GM23338 (cell line): ENCODE results near the gene NRG3. TPM values are rescaled to one million over a fixed set of nuclear protein-coding genes. Genes with fewer than 3 reads are reported as not detected.

ENCODE experiments used
- ATAC-seq: fragments of 200-7000 bp; cut with Tn5 transposase; 3 replicates; pipeline ENCODE4 v1.9.1; 2020
- DNase-seq: peaks from one replicate; pipeline ENCODE4 v3.0.0-alpha.2; 2015; ENCODE audit warnings: low spot score
- H2AFZ ChIP-seq: fragments of 200-600 bp; sonication (generic); 2 replicates; pipeline ENCODE4 v1.8.0; 2016; ENCODE audit warnings: antibody characterized with exemption, mild to moderate bottlenecking, moderate library complexity
- H3F3A ChIP-seq: fragments of 200-600 bp; sonication (generic); replicated peaks from 2 replicates; pipeline ENCODE4 v1.8.0; 2017; ENCODE audit warnings: antibody characterized with exemption, mixed run types, low read depth
- H3K27ac ChIP-seq: fragments of 200-600 bp; sonication (generic); 2 replicates; pipeline ENCODE4 v1.6.1; 2016; ENCODE audit warnings: low read depth
- H3K27me3 ChIP-seq: fragments of 200-600 bp; sonication (generic); 2 replicates; pipeline ENCODE4 v1.8.0; 2016; ENCODE audit warnings: mild to moderate bottlenecking, mixed run types, moderate library complexity; ENCODE audit not compliant: insufficient read depth
- H3K36me3 ChIP-seq: fragments of 200-600 bp; sonication (generic); 2 replicates; pipeline ENCODE4 v1.8.0; 2016; ENCODE audit warnings: mild to moderate bottlenecking; ENCODE audit not compliant: insufficient read depth
- H3K4me1 ChIP-seq: fragments of 200-600 bp; sonication (generic); 2 replicates; pipeline ENCODE4 v1.8.0; 2016; ENCODE audit warnings: mild to moderate bottlenecking, moderate library complexity; ENCODE audit not compliant: insufficient read depth
- H3K4me2 ChIP-seq: fragments of 200-600 bp; sonication (generic); 2 replicates; pipeline ENCODE4 v1.7.1; 2017; ENCODE audit warnings: mixed run types
- H3K4me3 ChIP-seq: fragments of 200-600 bp; sonication (generic); 2 replicates; pipeline ENCODE4 v1.6.1; 2016; ENCODE audit warnings: mixed run types
- H3K79me2 ChIP-seq: fragments of 200-600 bp; sonication (generic); replicated peaks from 2 replicates; pipeline ENCODE4 v1.8.0; 2017; ENCODE audit warnings: mild to moderate bottlenecking; ENCODE audit not compliant: insufficient read depth
- H3K9me2 ChIP-seq: fragments of 200-600 bp; sonication (generic); 2 replicates; pipeline ENCODE4 v1.8.0; 2017; ENCODE audit not compliant: insufficient read depth
- H4K20me1 ChIP-seq: fragments of 200-600 bp; sonication (generic); replicated peaks from 2 replicates; pipeline ENCODE4 v1.8.0; 2017; ENCODE audit warnings: mild to moderate bottlenecking; ENCODE audit not compliant: insufficient read depth
- H3K27ac Mint-ChIP-seq: 2 replicates; pipeline ENCODE4 v1.8.0; 2020; ENCODE audit warnings: inconsistent platforms, mild to moderate bottlenecking, moderate library complexity, mixed read lengths
- H3K27me3 Mint-ChIP-seq: 3 replicates; pipeline ENCODE4 v1.8.0; 2022; ENCODE audit warnings: low read depth, mild to moderate bottlenecking, moderate library complexity, mixed read lengths, inconsistent platforms; ENCODE audit not compliant: insufficient read depth, poor library complexity
- H3K36me3 Mint-ChIP-seq: 3 replicates; pipeline ENCODE4 v1.8.0; 2021; ENCODE audit warnings: low read depth, mild to moderate bottlenecking, inconsistent platforms, moderate library complexity, mixed read lengths
- H3K4me1 Mint-ChIP-seq: 3 replicates; pipeline ENCODE4 v1.8.0; 2020; ENCODE audit warnings: mild to moderate bottlenecking, inconsistent platforms, mixed read lengths
- H3K4me3 Mint-ChIP-seq: 3 replicates; pipeline ENCODE4 v1.8.0; 2021; ENCODE audit warnings: moderate library complexity, mild to moderate bottlenecking, inconsistent platforms, mixed read lengths
- H3K9me3 Mint-ChIP-seq: 3 replicates; pipeline ENCODE4 v1.8.0; 2020; ENCODE audit warnings: moderate library complexity, mild to moderate bottlenecking, inconsistent platforms, mixed read lengths
- CREB1 ChIP-seq: fragments of 250-450 bp; sonication (Bioruptor Pico); IDR thresholded peaks from 2 replicates; pipeline ENCODE4 v1.5.0; 2020; ENCODE audit warnings: low read depth, mild to moderate bottlenecking, moderate library complexity
- CTCF ChIP-seq, 2 experiments: fragments of 200-600 bp in 1 of 2; sonication (generic) in 1 of 2; conservative IDR thresholded peaks; 2 replicates each; pipeline versions ENCODE4 v1.5.1 to v1.6.1; 2016 to 2017; ENCODE audit warnings: antibody characterized with exemption in 2 of 2, low read depth in 2 of 2, mild to moderate bottlenecking in 2 of 2, moderate library complexity in 1 of 2
- ETS1 ChIP-seq: IDR thresholded peaks from 2 replicates; pipeline ENCODE4 v1.6.1; 2016; ENCODE audit warnings: antibody characterized with exemption
- EZH2 ChIP-seq: fragments of 200-600 bp; sonication (generic); IDR thresholded peaks from one replicate; pipeline ENCODE4 v1.8.0; 2017; ENCODE audit warnings: antibody characterized with exemption, mild to moderate bottlenecking, low read depth; ENCODE audit not compliant: unreplicated experiment
- EZH2phosphoT487 ChIP-seq: fragments of 200-600 bp; sonication (generic); IDR thresholded peaks from one replicate; pipeline ENCODE4 v1.8.1; 2018; ENCODE audit warnings: antibody characterized with exemption; ENCODE audit not compliant: unreplicated experiment
- JUNB ChIP-seq: IDR thresholded peaks from one replicate; pipeline ENCODE4 v1.6.1; 2016; ENCODE audit warnings: antibody characterized with exemption; ENCODE audit not compliant: unreplicated experiment
- NANOG ChIP-seq: IDR thresholded peaks from 2 replicates; pipeline ENCODE4 v1.6.1; 2016; ENCODE audit warnings: antibody characterized with exemption, borderline replicate concordance
- POLR2AphosphoS5 ChIP-seq: IDR thresholded peaks from 2 replicates; pipeline ENCODE4 v1.6.1; 2016; ENCODE audit warnings: antibody characterized with exemption, low read depth
- STAT1 ChIP-seq: IDR thresholded peaks from one replicate; pipeline ENCODE4 v1.6.1; 2016; ENCODE audit warnings: antibody characterized with exemption; ENCODE audit not compliant: unreplicated experiment
- ZNF114 ChIP-seq: fragments of 250-450 bp; sonication (Bioruptor Pico); IDR thresholded peaks from 2 replicates; pipeline ENCODE4 v1.5.0; 2020; ENCODE audit warnings: mild to moderate bottlenecking, moderate library complexity
- ZNF331 ChIP-seq: fragments of 250-450 bp; sonication (Bioruptor Pico); IDR thresholded peaks from 2 replicates; pipeline ENCODE4 v1.5.0; 2020; ENCODE audit warnings: low read depth, mild to moderate bottlenecking, moderate library complexity
- ZNF462 ChIP-seq: fragments of 250-450 bp; sonication (Bioruptor Pico); IDR thresholded peaks from 2 replicates; pipeline ENCODE4 v1.5.0; 2020; ENCODE audit warnings: mild to moderate bottlenecking, moderate library complexity
- polyA plus RNA-seq: library from polyadenylated mRNA; unstranded; fragments of >200 nt; fragmentation: Nextera tagmentation; extraction: Ambion mirVana; gene quantifications from 2 replicates; pipeline ENCODE4 v1.2.1, GENCODE V29; 2016
- total RNA-seq: library from RNA; depleted of rRNA; stranded (reverse); fragments of >200 nt; shearing (Covaris generic); gene quantifications from 2 replicates; pipeline ENCODE4 v1.2.3, GENCODE V29; 2014
- TF ChIP-seq, protein P1 (sequence below): IDR thresholded peaks from one replicate; pipeline ENCODE4 v1.6.1; 2018; ENCODE audit warnings: antibody characterized with exemption; ENCODE audit not compliant: unreplicated experiment

Gene NRG3
- total and polyA plus RNA-seq, 2 experiments from 2014 or later, result 1.9 to 3.9 TPM

DNA sequence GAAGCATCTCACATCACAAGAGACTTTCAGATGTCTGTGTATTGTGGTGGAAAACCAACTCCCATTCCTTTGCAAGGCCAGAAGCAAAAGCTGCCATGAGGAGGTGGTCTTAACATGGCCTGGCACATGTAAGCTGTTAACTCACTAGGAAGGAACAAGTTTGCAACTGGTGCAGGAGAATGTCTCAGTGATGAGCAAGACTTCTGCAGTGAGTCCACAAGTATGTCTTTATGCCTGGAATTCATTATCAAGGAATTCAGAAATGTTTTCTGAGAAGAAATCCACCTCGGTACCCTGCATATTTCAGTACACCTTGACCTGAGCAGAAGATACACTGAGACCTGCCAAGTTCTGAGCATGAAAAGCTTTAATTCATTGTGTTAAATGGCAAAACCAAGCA lies 1033.1 kb downstream of the NRG3 start:
- H3K27me3 ChIP-seq, result no peaks in the 10 kb centered on the region
- no peaks in the 10 kb centered on the region for H4K20me1 ChIP-seq
- no peak overlapping the region for H2AFZ ChIP-seq
- H3K4me2 ChIP-seq, result no peak overlapping the region
- no peaks in the 10 kb centered on the region for H3K36me3 ChIP-seq
- H3K27ac ChIP-seq, result no peak overlapping the region
- TF ChIP-seq CREB1 (CRISPR knock-in tag), result no peak
- TF ChIP-seq, protein P1, sequence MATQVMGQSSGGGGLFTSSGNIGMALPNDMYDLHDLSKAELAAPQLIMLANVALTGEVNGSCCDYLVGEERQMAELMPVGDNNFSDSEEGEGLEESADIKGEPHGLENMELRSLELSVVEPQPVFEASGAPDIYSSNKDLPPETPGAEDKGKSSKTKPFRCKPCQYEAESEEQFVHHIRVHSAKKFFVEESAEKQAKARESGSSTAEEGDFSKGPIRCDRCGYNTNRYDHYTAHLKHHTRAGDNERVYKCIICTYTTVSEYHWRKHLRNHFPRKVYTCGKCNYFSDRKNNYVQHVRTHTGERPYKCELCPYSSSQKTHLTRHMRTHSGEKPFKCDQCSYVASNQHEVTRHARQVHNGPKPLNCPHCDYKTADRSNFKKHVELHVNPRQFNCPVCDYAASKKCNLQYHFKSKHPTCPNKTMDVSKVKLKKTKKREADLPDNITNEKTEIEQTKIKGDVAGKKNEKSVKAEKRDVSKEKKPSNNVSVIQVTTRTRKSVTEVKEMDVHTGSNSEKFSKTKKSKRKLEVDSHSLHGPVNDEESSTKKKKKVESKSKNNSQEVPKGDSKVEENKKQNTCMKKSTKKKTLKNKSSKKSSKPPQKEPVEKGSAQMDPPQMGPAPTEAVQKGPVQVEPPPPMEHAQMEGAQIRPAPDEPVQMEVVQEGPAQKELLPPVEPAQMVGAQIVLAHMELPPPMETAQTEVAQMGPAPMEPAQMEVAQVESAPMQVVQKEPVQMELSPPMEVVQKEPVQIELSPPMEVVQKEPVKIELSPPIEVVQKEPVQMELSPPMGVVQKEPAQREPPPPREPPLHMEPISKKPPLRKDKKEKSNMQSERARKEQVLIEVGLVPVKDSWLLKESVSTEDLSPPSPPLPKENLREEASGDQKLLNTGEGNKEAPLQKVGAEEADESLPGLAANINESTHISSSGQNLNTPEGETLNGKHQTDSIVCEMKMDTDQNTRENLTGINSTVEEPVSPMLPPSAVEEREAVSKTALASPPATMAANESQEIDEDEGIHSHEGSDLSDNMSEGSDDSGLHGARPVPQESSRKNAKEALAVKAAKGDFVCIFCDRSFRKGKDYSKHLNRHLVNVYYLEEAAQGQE, result no peak
- TF ChIP-seq EZH2, result no peak
- TF ChIP-seq ZNF331 (CRISPR knock-in tag), result no peak
- no peak for TF ChIP-seq ETS1
- TF ChIP-seq STAT1, result no peak
- no peak for TF ChIP-seq EZH2phosphoT487
- no peak for TF ChIP-seq ZNF114 (CRISPR knock-in tag)
- TF ChIP-seq JUNB, result no peak
- TF ChIP-seq POLR2AphosphoS5, result no peak
- TF ChIP-seq ZNF462 (CRISPR knock-in tag), result no peak
- no peak for TF ChIP-seq NANOG
- TF ChIP-seq CTCF (conservative IDR thresholded peaks at IDR 0.05; ENCODE audit: low read depth in 2 of 2), result no peak
- H3K27me3 Mint-ChIP-seq, result peaks cover 2% of the 10 kb centered on the region
- ATAC-seq, result no peak
- no peak for DNase-seq
- H3K4me1 ChIP-seq, result no peaks in the 10 kb centered on the region
- H3K27ac Mint-ChIP-seq, result no peak overlapping the region
- no peaks in the 10 kb centered on the region for H3F3A ChIP-seq
- no peaks in the 10 kb centered on the region for H3K9me3 Mint-ChIP-seq
- H3K9me2 ChIP-seq, result no peaks in the 10 kb centered on the region
- H3K36me3 Mint-ChIP-seq, result no peaks in the 10 kb centered on the region
- H3K4me3 ChIP-seq, result no peak overlapping the region
- H3K79me2 ChIP-seq, result no peaks in the 10 kb centered on the region
- H3K4me3 Mint-ChIP-seq, result no peak overlapping the region
- H3K4me1 Mint-ChIP-seq, result peaks cover 5% of the 10 kb centered on the region; the same call in 1 of the 3 replicates
